CD4-positive, alpha-beta T cell treated with Interleukin-17A for 1 hour (primary cell): ENCODE data around the gene ASRGL1.
"Not testable (repeated sequence)": the region's sequence is repeated elsewhere in the genome, so short reads cannot be mapped to it uniquely, and the experiment has no call there.

Experiments
- DNase-seq: peaks from one replicate; pipeline ENCODE4 v3.0.0-alpha.2; 2020

The ASRGL1 gene

GRCh38 chr11:62337303-62338181 is at the start of gene ASRGL1:
ASRGL1 (plus strand) TSS chr11:62337448; CDS start chr11:62337978, 530 bp downstream.
- peak; percentile 77 for DNase-seq

DNA sequence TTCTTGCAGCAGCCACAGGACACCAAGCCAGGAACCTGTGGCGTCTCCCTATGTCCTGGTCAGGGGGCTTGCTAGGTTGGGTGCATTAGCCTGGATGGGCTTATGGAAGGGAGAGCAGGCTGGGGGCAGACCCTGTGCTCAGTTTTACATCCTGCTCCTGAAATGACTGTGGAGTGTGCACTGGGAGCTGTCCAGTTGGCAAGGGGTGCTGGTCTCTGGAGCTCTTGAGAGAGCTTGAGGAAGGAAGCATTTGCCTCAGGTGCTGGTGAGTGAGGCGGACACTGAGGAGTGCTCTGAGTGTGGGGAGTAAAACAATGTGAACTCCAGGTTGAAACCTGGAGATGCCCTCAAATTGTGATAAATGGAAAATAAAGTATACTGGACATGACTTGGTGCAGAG is 41.7 kb upstream of the ASRGL1 start:
- no peak for DNase-seq

DNA sequence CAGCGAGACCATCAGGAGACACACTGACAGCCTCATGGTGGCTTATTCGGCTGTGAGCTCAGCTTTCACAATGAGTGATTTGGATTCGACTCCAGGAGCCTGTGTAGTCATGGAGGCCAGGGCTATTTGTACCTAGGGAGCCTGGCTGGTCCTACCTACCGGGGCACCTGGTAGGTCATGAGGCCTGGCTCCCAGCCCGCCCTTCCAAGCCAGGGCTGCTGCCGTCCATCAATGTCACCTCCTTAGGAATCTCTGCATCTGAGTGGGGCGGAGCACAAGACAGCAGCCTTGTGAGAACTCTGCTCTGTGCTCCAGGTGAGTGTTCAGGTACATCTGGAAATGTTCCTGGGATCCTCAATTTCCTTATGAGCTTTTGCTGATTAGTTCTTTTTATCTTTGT is 38.3 kb upstream of the ASRGL1 start, which contains the start of gene SCGB1D4:
TSS of gene SCGB1D4 (minus strand) at position 101 of the 400 bp plus-strand sequence. CDS start at position 36, 65 bp downstream.
- no peak for DNase-seq

GRCh38 chr11:62306227-62306626 is 31.0 kb upstream of the ASRGL1 start:
- DNase-seq, result no peak

GRCh38 chr11:62307950-62308349 is 29.3 kb upstream of the ASRGL1 start:
- DNase-seq, result no peak

- no peak for DNase-seq
Observed at GRCh38 chr11:62309991-62310390, 27.3 kb upstream of the ASRGL1 start.

DNA sequence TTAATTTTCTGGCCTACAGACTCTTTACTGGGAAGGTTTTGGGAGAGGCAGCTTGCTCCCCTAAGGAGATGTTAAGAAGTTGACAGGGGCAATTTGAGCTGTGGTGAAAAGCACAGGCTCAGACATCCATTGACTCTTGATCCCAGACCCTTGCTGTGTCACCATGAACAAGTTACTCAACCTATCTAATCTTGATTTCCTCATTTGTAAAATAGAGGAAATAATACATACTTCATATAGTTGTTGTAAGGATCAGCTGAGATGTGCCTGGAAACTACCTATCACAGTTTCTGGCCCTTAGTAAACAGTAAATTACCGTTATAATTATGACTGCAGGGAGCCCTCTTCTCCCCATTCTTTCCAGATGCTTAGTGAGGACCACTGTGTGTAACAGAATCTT is 21.8 kb upstream of the ASRGL1 start:
- DNase-seq, result no peak

DNA sequence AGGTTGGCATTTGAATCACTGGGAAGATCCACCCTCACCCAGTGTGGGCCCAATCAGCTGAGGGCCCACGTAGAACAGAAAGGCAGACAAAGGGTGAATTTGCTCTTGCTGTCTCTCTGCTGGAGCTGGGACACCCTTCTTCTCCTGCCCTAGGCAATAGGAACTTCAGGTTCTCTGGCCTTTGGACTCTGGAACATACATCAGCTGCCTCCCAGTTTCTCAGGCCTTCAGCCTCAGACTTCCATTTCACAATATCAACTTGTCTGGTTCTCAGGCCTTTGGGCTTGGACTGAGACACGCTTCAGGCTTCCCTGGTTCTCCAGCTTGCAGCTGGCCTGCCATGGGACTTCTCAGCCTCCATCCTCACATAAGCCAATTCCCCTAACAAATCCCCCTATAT is 14.7 kb upstream of the ASRGL1 start:
- DNase-seq, result no peak

DNA sequence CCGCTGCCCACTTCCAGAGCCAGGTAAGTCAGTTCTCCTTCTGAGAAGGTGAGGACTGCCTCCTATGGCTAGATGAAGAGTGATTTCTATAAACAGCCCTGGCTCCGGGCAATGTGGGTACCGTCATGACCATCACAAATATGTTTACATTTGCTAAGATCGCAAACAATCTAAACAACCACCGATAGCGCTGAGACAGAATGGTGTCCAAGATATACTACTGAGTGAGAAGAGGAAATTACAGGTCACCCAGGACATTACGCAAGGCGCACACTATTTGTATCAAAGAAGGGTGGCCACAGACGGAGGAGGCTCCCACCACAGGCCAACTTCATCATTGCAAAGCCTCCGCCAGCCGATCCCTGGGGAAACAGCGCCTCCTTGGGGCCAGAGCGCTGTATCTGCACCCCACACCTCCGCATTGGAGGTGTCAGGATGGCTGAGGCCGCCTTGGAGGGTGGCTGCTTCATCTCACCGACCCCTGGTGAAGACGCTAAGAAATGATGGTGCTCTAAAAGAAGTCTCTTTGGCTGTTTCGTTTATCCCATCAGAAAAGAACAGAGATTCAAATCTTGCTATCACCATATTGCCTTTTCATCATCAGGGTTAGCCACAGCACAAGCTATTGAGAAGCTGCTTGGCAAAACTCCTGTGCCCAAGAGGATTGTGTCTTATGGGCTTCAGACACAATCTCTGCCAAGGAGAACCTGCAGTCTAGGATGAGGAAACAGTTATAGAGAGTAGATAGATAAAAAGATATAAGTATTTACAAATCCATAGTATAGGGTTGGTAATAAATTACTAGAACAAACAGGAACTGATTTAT is 12.3 kb upstream of the ASRGL1 start:
- DNase-seq, result peak; percentile 61

DNA sequence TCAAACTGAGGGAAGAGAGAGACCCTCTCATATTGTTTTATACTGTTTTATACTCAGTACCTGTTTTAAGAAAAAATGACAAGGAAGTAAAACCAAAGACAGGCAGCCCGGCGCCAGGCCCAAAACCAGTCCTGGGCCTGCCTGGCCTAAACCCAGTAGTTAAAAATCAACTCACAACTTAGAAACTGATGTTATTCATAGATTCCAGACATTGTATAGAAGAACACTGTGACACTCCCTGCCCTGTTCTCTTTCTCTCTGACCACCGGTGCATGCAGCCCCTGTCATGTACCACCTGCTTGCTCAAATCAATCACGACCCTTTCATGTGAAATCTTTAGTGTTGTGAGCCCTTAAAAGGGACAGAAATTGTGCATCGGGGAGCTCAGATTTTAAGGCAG is 11.5 kb upstream of the ASRGL1 start:
- DNase-seq, result not testable (repeated sequence)

DNA sequence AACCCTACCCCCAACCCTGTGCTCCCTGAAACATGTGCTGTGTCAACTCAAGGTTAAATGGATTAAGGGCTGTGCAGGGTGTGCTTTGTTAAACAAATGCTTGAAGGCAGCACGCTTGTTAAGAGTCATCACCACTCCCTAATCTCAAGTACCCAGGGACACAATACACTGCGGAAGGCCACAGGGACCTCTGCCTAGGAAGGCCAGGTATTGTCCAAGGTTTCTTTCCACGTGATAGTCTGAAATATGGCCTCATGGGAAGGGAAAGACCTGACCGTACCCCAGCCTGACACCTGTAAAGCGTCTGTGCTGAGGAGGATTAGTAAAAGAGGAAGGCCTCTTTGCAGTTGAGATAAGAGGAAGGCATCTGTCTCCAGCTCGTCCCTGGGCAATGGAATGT is 10.5 kb upstream of the ASRGL1 start:
- not testable (repeated sequence) for DNase-seq

GRCh38 chr11:62327541-62327940 is 9.7 kb upstream of the ASRGL1 start:
- not testable (repeated sequence) for DNase-seq

DNA sequence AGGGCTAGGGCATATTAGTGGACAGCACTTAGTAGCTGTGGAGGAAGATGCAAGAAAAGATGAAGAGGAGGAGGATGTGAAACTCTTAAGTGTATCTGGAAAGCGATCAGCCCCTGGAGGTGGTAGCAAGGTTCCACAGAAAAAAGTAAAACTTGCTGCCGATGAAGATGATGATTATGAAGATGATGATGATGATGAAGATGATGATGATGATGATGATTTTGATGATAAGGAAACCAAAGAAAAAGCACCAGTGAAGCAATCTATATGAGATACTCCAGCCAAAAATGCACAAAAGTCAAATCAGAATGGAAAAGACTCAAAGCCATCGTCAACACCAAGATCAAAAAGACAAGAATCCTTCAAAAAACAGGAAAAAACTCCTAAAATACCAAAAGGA is 6.0 kb upstream of the ASRGL1 start:
- not testable (repeated sequence) for DNase-seq

DNA sequence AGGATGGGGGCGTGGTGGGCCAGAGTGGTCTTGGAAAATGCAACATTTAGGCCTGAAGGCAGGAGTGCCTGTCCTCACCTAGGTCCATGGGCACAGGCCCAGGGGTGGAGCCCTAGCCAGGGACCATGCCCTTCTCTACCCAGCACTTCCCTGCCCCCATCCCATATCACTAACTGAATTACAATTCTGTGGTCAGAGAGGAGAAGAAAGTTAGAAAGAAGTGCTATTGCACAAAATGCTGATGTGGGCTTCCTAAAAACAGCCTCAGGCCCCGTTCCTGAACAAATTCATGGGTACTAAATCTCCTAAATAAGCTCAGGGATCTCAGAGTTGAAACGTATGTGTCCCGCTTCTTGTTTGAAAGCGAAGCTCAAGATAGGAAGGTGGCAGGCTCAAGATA is 3.5 kb upstream of the ASRGL1 start:
- DNase-seq, result no peak

GRCh38 chr11:62336949-62337302 is 322 bp upstream of the ASRGL1 start:
- not testable (repeated sequence) for DNase-seq

DNA sequence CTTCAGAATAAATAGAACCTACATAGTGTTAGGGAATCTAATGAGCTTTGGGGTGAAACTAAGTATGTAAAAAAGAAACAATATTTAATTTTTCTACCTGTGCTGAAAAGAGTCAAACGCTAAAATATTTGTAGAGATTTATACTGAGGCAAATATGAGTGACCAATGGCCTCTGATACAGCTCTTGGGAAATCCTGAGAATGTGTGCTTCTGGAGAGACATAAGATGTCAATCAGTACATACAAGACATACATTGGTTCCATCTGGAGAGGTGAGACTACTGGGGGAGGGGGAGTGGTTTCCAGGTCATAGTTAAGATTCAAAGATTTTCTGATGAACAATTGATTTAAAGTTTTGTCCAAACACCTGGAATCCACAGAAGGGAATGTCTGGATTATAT is 970 bp downstream of the ASRGL1 start:
- DNase-seq, result no peak

GRCh38 chr11:62340269-62340901 is 3.1 kb downstream of the ASRGL1 start:
- peak; percentile 70 for DNase-seq

GRCh38 chr11:62341588-62341987 is 4.3 kb downstream of the ASRGL1 start:
- DNase-seq, result no peak

- DNase-seq, result not testable (repeated sequence)
Observed at GRCh38 chr11:62343646-62344190, 6.5 kb downstream of the ASRGL1 start.

DNA sequence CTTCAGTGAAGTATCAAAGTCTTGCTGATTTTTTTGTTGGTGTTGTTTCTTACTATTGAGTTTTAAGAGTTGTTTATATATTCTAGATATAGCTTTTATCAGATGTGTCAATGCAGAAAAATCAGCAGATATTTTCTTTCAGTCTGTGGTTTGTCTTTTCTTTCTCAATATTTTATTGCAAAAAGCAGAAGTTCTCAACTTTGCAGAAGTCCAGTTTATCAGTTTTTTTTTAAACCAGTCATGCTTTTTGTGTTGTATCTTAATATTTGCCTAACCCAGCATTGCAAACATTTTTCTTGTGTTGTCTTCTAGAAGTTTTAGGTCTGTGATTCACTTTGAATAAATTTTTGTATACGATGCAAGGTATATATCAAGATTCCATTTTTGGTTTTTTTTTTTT is 7.0 kb downstream of the ASRGL1 start:
- DNase-seq, result no peak

DNA sequence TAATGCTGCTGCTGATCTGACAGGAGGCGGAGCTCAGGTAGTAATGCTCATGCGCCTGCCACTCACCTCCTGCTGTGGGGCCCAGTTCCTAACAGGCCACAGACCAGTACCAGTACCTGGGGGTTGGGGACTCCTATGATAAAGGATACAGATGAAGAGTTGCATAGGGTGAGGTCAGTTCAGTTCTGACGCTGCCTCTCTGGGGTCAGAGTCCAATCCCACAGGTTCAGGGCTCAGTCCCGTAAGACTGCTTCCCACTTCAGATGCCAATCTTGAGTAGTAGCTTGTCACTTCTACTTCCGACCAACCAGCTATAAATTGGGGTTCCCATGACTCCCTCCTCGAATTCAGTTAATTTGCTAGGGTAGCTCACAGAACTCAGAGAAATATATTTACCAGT is 8.6 kb downstream of the ASRGL1 start:
- no peak for DNase-seq

GRCh38 chr11:62352355-62353336 is 15.4 kb downstream of the ASRGL1 start:
- DNase-seq, result no peak
